Stomach smooth muscle (tissue), 2 donors: Measurements from ENCODE around the gene RAB38.

Experiments
- H3K27ac ChIP-seq: one replicate; pipeline ENCODE4 v1.7.0; 2013; ENCODE audit warnings: mild to moderate bottlenecking, low read length, inconsistent platforms
- H3K27me3 ChIP-seq, 2 donors: one replicate each; pipeline ENCODE4 v1.7.0; 2013; ENCODE audit warnings: low read length in 2 of 2; ENCODE audit not compliant: insufficient read depth in 2 of 2, control insufficient read depth in 1 of 2
- H3K36me3 ChIP-seq, 2 donors: one replicate each; pipeline ENCODE4 v1.7.0; 2013; ENCODE audit warnings: low read length in 2 of 2; ENCODE audit not compliant: control insufficient read depth in 2 of 2, insufficient read depth in 2 of 2
- H3K4me1 ChIP-seq: one replicate; pipeline ENCODE4 v1.7.0; 2013; ENCODE audit warnings: low read length; ENCODE audit not compliant: control insufficient read depth, insufficient read depth
- H3K4me3 ChIP-seq, 2 donors: one replicate each; pipeline ENCODE4 v1.7.0; 2013; ENCODE audit warnings: low read length in 2 of 2
- H3K9ac ChIP-seq, 2 donors: one replicate each; pipeline ENCODE4 v1.7.0; 2013; ENCODE audit warnings: low read length in 2 of 2, mild to moderate bottlenecking in 1 of 2
- H3K9me3 ChIP-seq, 2 donors: one replicate each; pipeline ENCODE4 v1.7.0; 2013; ENCODE audit warnings: low read length in 2 of 2; ENCODE audit not compliant: control insufficient read depth in 2 of 2
- donor health status: healthy.
- donor health status: Pancreatic carcinoma.

Gene RAB38

DNA sequence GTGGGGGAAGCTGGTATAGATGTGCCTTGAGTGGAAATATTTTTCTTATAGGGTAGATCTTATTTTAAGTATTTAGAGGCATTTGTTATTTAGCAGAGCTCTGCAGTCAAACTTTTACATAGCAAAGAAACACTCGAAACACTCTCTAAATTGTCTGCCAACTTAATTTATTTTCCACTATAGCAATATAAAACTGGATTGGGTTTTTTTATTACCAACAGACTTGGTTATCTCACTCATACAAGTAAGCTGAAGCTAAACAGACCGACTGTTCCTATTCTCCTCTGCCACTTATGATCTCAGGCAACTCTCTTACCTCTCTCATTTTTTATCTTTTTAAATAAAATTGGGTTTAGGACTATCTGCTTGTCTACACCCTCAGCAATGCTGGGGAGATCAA, 4.6 kb downstream of the RAB38 start:
- H3K27ac ChIP-seq = no peak overlapping the region
- H3K36me3 ChIP-seq = no peaks in the 10 kb centered on the region
- no peaks in the 10 kb centered on the region for H3K9me3 ChIP-seq
- H3K27me3 ChIP-seq = no peaks in the 10 kb centered on the region
- H3K9ac ChIP-seq = no peak overlapping the region
- peaks cover 7% of the 10 kb centered on the region for H3K4me1 ChIP-seq
- no peak overlapping the region for H3K4me3 ChIP-seq

- Histone ChIP-seq H3K27me3 (no peaks in the 10 kb centered on the region), H3K4me1 (peaks cover 2% of the 10 kb centered on the region), H3K9me3 (no peaks in the 10 kb centered on the region), H3K27ac (no peak overlapping the region), H3K9ac (no peak overlapping the region), H3K4me3 (no peak overlapping the region), H3K36me3 (no peaks in the 10 kb centered on the region)
These were observed 5.4 kb downstream of the RAB38 start for GRCh38 chr11:88169881-88170280.

DNA sequence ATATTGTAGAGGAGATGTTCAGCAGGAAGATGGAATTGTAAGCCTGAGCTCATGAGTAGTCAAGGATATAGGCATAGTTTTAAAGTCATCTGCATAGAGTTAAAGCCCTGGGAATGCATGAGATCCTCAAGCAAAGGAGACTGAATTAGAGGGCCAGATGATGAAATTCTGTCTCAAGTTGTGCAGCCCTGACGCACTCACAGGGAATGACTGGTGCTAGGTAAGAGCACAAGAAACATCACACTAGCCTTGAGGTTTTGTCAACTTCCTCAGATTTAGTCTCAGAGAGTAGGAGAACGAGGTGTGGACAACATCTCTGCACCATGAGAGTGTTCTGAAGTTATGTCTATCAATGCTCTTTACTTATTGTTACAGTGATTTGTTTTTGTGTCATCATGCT, 5.8 kb downstream of the RAB38 start:
- Histone ChIP-seq H3K4me3 (no peak overlapping the region), H3K9me3 (no peaks in the 10 kb centered on the region), H3K27me3 (no peaks in the 10 kb centered on the region), H3K9ac (no peak overlapping the region), H3K4me1 (no peaks in the 10 kb centered on the region), H3K27ac (no peak overlapping the region), H3K36me3 (no peaks in the 10 kb centered on the region)

- Histone ChIP-seq H3K27ac (no peak overlapping the region), H3K36me3 (no peaks in the 10 kb centered on the region), H3K9ac (no peak overlapping the region), H3K4me1 (no peaks in the 10 kb centered on the region), H3K27me3 (no peaks in the 10 kb centered on the region), H3K9me3 (no peaks in the 10 kb centered on the region), H3K4me3 (no peak overlapping the region)
These were observed 7.4 kb downstream of the RAB38 start for GRCh38 chr11:88167853-88168252.

GRCh38 chr11:88164806-88165585, 10.2 kb downstream of the RAB38 start:
- Histone ChIP-seq H3K36me3 (no peaks in the 10 kb centered on the region), H3K9me3 (no peaks in the 10 kb centered on the region), H3K4me1 (no peaks in the 10 kb centered on the region), H3K27ac (no peak overlapping the region), H3K9ac (no peak overlapping the region), H3K27me3 (no peaks in the 10 kb centered on the region), H3K4me3 (no peak overlapping the region)

DNA sequence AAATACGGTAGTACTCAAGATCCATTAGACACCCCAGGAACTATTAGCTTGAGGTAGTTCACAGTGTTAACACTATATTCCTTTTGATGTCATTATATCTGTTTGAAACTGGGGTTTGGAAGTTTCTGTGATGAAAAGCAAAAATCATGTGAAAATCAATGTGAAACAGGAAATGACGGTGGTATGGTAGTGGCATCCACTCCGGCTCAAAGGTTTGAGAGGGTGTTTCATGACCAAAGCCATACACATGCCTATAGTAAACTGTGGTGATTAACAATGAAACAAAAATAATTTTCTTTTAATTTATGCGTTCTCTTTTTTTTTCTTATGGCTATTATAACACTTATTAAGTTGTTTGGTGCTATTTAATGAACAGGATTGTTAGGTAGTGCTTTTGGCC, 10.9 kb downstream of the RAB38 start:
- H3K9me3 ChIP-seq = no peaks in the 10 kb centered on the region
- H3K4me1 ChIP-seq = no peaks in the 10 kb centered on the region

GRCh38 chr11:88158081-88158480, 17.2 kb downstream of the RAB38 start:
- H3K9me3 ChIP-seq = no peaks in the 10 kb centered on the region
- no peak overlapping the region for H3K9ac ChIP-seq
- H3K4me3 ChIP-seq = no peak overlapping the region
- H3K27ac ChIP-seq = no peak overlapping the region
- no peaks in the 10 kb centered on the region for H3K4me1 ChIP-seq
- no peaks in the 10 kb centered on the region for H3K36me3 ChIP-seq
- H3K27me3 ChIP-seq = no peaks in the 10 kb centered on the region

More for the DNA sequence above, 10.9 kb downstream of the RAB38 start:
- Histone ChIP-seq H3K36me3 (no peaks in the 10 kb centered on the region), H3K27me3 (no peaks in the 10 kb centered on the region), H3K4me3 (no peak overlapping the region), H3K27ac (no peak overlapping the region), H3K9ac (no peak overlapping the region)

- no peak overlapping the region for H3K4me3 ChIP-seq
- H3K9me3 ChIP-seq = no peaks in the 10 kb centered on the region
- no peaks in the 10 kb centered on the region for H3K4me1 ChIP-seq
- no peaks in the 10 kb centered on the region for H3K27me3 ChIP-seq
- H3K27ac ChIP-seq = no peak overlapping the region
- H3K36me3 ChIP-seq = no peaks in the 10 kb centered on the region
- H3K9ac ChIP-seq = no peak overlapping the region
These were observed 17.9 kb downstream of the RAB38 start for GRCh38 chr11:88157370-88157769.

DNA sequence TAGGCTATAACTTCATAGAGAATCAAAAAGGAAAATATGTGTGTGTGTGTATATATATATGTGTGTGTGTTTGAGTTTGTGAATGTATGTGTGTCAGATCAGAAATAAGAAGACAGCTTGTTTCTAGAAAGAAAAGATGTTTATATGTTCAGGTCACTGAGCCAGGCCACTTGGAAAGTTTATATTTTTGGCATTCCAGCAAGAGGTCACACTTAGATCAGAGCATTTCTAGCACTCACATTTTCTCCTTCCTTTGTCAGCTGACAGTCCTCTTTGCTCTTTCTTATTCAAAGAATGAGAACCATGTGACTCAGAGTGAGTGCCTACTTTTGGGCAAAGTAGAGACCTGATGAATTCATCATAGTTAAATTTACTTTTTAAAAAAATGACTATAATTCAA, 22.9 kb downstream of the RAB38 start:
- no peak overlapping the region for H3K27ac ChIP-seq
- H3K27me3 ChIP-seq = no peaks in the 10 kb centered on the region
- no peak overlapping the region for H3K4me3 ChIP-seq
- no peak overlapping the region for H3K9ac ChIP-seq
- H3K36me3 ChIP-seq = no peaks in the 10 kb centered on the region
- no peaks in the 10 kb centered on the region for H3K4me1 ChIP-seq
- H3K9me3 ChIP-seq = no peaks in the 10 kb centered on the region

DNA sequence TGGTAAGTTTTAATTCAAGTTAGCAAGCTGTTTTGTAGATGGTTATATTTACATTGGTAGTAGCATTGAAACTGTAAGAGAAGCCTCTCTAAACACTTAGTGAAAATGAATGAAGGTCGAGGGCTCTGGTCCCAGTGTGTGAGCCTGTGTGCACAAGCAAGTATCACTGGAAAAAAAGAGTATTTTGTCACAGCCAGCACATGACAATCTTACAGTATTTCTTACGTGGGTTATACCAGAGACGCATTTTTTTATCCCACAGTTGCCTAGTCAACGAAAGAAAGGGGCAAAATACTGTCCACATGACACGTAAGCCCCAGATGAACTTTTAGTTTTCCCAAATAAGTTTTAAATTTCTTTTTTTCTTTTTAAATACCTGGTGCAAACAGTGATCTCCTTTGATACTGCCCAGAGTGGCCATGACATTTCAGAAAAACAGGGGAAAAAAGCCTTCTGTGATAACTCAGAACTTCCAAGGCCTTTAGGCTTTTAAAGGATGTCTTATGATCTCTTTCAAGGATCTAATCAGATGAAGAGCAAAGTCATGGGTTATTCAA, 23.5 kb downstream of the RAB38 start:
- Histone ChIP-seq H3K9me3 (no peaks in the 10 kb centered on the region), H3K4me3 (no peak overlapping the region), H3K9ac (no peak overlapping the region), H3K4me1 (no peaks in the 10 kb centered on the region), H3K27me3 (no peaks in the 10 kb centered on the region), H3K27ac (no peak overlapping the region), H3K36me3 (no peaks in the 10 kb centered on the region)

DNA sequence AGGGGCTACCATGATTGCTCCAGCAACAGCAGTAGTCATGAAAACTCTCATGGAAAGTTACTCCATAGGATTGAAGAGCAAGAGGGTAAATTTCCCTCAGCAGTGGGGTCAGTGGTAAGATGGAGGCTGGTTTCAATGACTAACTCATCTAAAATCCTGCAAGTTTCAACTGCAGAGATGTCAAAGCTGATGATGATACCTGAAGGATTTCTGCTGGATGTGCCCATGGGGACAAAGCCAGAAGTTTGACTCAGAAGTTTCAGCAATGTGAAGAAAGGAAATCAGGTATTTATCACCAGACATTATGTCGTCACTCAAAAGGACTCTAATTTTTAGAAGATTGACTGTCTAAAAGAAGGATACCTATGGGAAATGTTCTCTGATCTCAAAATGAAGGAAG, 29.1 kb downstream of the RAB38 start:
- no peaks in the 10 kb centered on the region for H3K36me3 ChIP-seq
- no peak overlapping the region for H3K27ac ChIP-seq
- no peak overlapping the region for H3K9ac ChIP-seq
- H3K9me3 ChIP-seq = no peaks in the 10 kb centered on the region
- no peak overlapping the region for H3K4me3 ChIP-seq
- no peaks in the 10 kb centered on the region for H3K4me1 ChIP-seq
- no peaks in the 10 kb centered on the region for H3K27me3 ChIP-seq
